HEK293 (cell line): Measurements from ENCODE around the gene SERPINB6.

Experiments
- KLF10 ChIP-seq: fragments of 450-650 bp; IDR thresholded peaks from 2 replicates; pipeline ENCODE4 v1.5.1; 2018; ENCODE audit warnings: missing biosample characterization, mild to moderate bottlenecking, missing genetic modification characterization
- ZBTB7A ChIP-seq: fragments of 450-650 bp; formaldehyde crosslinking; IDR thresholded peaks from 2 replicates; pipeline ENCODE4 v1.5.1; 2016; ENCODE audit warnings: low read depth, missing biosample characterization, missing genetic modification characterization
- ZNF10 ChIP-seq: fragments of 450-650 bp; formaldehyde crosslinking; IDR thresholded peaks from 2 replicates; pipeline ENCODE4 v1.5.1; 2017; ENCODE audit warnings: missing biosample characterization, missing genetic modification characterization
- ZNF114 ChIP-seq: fragments of 450-650 bp; formaldehyde crosslinking; IDR thresholded peaks from 2 replicates; pipeline ENCODE4 v1.5.0; 2017; ENCODE audit warnings: missing biosample characterization, missing genetic modification characterization
- ZNF174 ChIP-seq: fragments of 450-650 bp; formaldehyde crosslinking; IDR thresholded peaks from 2 replicates; pipeline ENCODE4 v1.5.0; 2017; ENCODE audit warnings: missing biosample characterization, mild to moderate bottlenecking, missing genetic modification characterization
- ZNF274 ChIP-seq, 2 experiments: fragments of 200-500 bp in 1 of 2; fragments of 450-650 bp in 1 of 2; sonication (Bioruptor generic) in 1 of 2; formaldehyde crosslinking in 1 of 2; IDR thresholded peaks; 2 replicates each; pipeline versions ENCODE4 v1.5.1 to v1.6.1; 2014 to 2016; ENCODE audit warnings: borderline replicate concordance in 1 of 2, inconsistent platforms in 1 of 2, low read length in 1 of 2, missing biosample characterization in 1 of 2, missing genetic modification characterization in 1 of 2
- ZNF398 ChIP-seq: fragments of 450-650 bp; formaldehyde crosslinking; IDR thresholded peaks from 2 replicates; pipeline ENCODE4 v1.5.1; 2017; ENCODE audit warnings: missing biosample characterization, missing genetic modification characterization
- ZNF561 ChIP-seq: fragments of 450-650 bp; IDR thresholded peaks from 2 replicates; pipeline ENCODE4 v1.5.1; 2018; ENCODE audit warnings: missing biosample characterization, missing genetic modification characterization, borderline replicate concordance
- ZNF580 ChIP-seq: fragments of 450-650 bp; formaldehyde crosslinking; IDR thresholded peaks from 2 replicates; pipeline ENCODE4 v1.5.1; 2016; ENCODE audit warnings: missing biosample characterization, missing genetic modification characterization
- ZNF629 ChIP-seq: fragments of 450-650 bp; formaldehyde crosslinking; IDR thresholded peaks from 2 replicates; pipeline ENCODE4 v1.5.1; 2017; ENCODE audit warnings: missing biosample characterization, missing genetic modification characterization
- ZNF777 ChIP-seq: fragments of 450-650 bp; formaldehyde crosslinking; IDR thresholded peaks from 2 replicates; pipeline ENCODE4 v1.5.1; 2017; ENCODE audit warnings: missing biosample characterization, missing genetic modification characterization, borderline replicate concordance
- ZNF785 ChIP-seq: fragments of 450-650 bp; formaldehyde crosslinking; IDR thresholded peaks from 2 replicates; pipeline ENCODE4 v1.5.1; 2016; ENCODE audit warnings: missing biosample characterization, missing genetic modification characterization
- ZSCAN23 ChIP-seq: fragments of 450-650 bp; formaldehyde crosslinking; IDR thresholded peaks from 2 replicates; pipeline ENCODE4 v1.5.1; 2016; ENCODE audit warnings: missing biosample characterization, missing genetic modification characterization
- ZXDB ChIP-seq: fragments of 450-650 bp; formaldehyde crosslinking; IDR thresholded peaks from 2 replicates; pipeline ENCODE4 v1.5.1; 2016; ENCODE audit warnings: missing biosample characterization, missing genetic modification characterization
- TF ChIP-seq, protein P1 (sequence below): fragments of 450-650 bp; formaldehyde crosslinking; IDR thresholded peaks from 2 replicates; pipeline ENCODE4 v1.5.1; 2016; ENCODE audit warnings: missing biosample characterization, missing genetic modification characterization
- TF ChIP-seq, protein P2 (sequence below): fragments of 450-650 bp; formaldehyde crosslinking; IDR thresholded peaks from 2 replicates; pipeline ENCODE4 v1.5.1; 2016; ENCODE audit warnings: missing biosample characterization, missing genetic modification characterization
- TF ChIP-seq, protein P3 (sequence below): fragments of 450-650 bp; formaldehyde crosslinking; IDR thresholded peaks from 2 replicates; pipeline ENCODE4 v1.5.1; 2016; ENCODE audit warnings: missing biosample characterization, missing genetic modification characterization
- TF ChIP-seq, protein P4 (sequence below): fragments of 450-650 bp; formaldehyde crosslinking; IDR thresholded peaks from 2 replicates; pipeline ENCODE4 v1.5.1; 2016; ENCODE audit warnings: missing biosample characterization, missing genetic modification characterization
- TF ChIP-seq, protein P5 (sequence below): fragments of 450-650 bp; formaldehyde crosslinking; IDR thresholded peaks from 2 replicates; pipeline ENCODE4 v1.5.1; 2016; ENCODE audit warnings: missing biosample characterization, missing genetic modification characterization
- TF ChIP-seq, protein P6 (sequence below): fragments of 450-650 bp; IDR thresholded peaks from 2 replicates; pipeline ENCODE4 v1.5.1; 2018; ENCODE audit warnings: missing biosample characterization, mild to moderate bottlenecking, missing genetic modification characterization

Gene SERPINB6

DNA sequence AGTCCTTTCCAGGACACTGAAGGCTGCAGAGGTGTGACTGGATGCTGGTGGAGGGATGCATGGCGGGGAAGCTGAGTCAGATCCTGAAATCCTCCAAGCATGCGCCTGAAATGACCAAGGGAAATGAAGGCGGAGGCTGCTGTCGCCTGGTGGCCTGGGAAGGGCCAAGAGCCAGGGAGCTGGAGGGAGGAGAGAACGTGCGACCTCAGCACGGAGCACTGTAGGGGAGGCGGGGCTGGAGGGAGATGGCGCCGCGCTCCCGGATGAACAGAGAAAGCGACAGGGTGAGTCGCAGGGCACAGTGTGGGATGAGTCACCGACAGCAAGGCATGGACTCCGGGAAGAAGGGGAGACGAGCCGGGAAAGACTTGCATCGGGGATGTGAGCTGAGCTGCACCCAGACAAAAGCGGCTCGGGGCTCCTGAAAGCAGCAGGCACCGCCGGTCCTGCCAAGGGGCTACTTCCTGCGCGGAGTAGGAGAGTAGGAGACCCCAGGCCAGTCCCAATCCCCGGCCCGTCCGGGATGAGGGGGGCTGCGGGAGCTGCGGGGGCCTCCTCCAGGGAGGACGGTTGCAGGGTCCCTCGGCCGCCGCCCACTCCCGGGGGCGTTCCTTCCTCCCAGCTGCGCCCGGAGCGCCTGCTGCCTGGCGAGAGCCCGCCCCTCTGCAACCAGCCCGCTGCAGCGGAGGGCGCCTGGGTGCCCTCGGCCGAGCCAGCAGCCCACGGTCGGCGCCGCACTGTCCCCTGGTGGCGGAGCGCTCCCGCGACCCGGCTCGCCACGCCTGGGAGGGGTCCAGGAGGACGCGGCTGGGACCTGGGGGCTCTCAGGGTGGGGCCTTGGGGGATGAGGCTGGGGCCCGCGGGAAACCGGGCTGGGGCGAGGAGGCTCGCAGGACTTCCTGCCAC is 17.3 kb upstream of the SERPINB6 start (continued):
- TF ChIP-seq, protein P1, sequence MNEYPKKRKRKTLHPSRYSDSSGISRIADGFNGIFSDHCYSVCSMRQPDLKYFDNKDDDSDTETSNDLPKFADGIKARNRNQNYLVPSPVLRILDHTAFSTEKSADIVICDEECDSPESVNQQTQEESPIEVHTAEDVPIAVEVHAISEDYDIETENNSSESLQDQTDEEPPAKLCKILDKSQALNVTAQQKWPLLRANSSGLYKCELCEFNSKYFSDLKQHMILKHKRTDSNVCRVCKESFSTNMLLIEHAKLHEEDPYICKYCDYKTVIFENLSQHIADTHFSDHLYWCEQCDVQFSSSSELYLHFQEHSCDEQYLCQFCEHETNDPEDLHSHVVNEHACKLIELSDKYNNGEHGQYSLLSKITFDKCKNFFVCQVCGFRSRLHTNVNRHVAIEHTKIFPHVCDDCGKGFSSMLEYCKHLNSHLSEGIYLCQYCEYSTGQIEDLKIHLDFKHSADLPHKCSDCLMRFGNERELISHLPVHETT (tag by site-specific recombination): peak; percentile 90
- TF ChIP-seq, protein P2, sequence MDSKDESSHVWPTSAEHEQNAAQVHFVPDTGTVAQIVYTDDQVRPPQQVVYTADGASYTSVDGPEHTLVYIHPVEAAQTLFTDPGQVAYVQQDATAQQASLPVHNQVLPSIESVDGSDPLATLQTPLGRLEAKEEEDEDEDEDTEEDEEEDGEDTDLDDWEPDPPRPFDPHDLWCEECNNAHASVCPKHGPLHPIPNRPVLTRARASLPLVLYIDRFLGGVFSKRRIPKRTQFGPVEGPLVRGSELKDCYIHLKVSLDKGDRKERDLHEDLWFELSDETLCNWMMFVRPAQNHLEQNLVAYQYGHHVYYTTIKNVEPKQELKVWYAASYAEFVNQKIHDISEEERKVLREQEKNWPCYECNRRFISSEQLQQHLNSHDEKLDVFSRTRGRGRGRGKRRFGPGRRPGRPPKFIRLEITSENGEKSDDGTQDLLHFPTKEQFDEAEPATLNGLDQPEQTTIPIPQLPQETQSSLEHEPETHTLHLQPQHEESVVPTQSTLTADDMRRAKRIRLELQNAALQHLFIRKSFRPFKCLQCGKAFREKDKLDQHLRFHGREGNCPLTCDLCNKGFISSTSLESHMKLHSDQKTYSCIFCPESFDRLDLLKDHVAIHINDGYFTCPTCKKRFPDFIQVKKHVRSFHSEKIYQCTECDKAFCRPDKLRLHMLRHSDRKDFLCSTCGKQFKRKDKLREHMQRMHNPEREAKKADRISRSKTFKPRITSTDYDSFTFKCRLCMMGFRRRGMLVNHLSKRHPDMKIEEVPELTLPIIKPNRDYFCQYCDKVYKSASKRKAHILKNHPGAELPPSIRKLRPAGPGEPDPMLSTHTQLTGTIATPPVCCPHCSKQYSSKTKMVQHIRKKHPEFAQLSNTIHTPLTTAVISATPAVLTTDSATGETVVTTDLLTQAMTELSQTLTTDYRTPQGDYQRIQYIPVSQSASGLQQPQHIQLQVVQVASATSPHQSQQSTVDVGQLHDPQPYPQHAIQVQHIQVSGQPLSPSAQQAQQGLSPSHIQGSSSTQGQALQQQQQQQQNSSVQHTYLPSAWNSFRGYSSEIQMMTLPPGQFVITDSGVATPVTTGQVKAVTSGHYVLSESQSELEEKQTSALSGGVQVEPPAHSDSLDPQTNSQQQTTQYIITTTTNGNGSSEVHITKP (tag by site-specific recombination): peak; percentile 96
- TF ChIP-seq ZNF398 (tag by site-specific recombination) (peak; percentile 67), ZNF561 (tag by site-specific recombination) (peak; percentile 91), ZNF274 (IDR thresholded peaks at IDR 0.05; ENCODE audit: low read length) (no peak), ZNF274 (tag by site-specific recombination; IDR thresholded peaks at IDR 0.05; ENCODE audit: borderline replicate concordance) (no peak), ZNF785 (tag by site-specific recombination) (no peak), ZNF629 (tag by site-specific recombination) (peak; percentile 88), ZNF777 (tag by site-specific recombination) (0 out of 2 replicates have a peak, but pooled peaks have one; percentile 14), ZXDB (tag by site-specific recombination) (peak; percentile 93), ZBTB7A (tag by site-specific recombination) (peak; percentile 78), ZNF580 (tag by site-specific recombination) (no peak), ZNF174 (tag by site-specific recombination) (no peak), ZNF10 (peak; percentile 11; the same call in 1 of the 2 replicates), ZNF114 (tag by site-specific recombination) (no peak), ZSCAN23 (tag by site-specific recombination) (peak; percentile 79), KLF10 (tag by site-specific recombination) (peak; percentile 91)
- TF ChIP-seq, protein P3, sequence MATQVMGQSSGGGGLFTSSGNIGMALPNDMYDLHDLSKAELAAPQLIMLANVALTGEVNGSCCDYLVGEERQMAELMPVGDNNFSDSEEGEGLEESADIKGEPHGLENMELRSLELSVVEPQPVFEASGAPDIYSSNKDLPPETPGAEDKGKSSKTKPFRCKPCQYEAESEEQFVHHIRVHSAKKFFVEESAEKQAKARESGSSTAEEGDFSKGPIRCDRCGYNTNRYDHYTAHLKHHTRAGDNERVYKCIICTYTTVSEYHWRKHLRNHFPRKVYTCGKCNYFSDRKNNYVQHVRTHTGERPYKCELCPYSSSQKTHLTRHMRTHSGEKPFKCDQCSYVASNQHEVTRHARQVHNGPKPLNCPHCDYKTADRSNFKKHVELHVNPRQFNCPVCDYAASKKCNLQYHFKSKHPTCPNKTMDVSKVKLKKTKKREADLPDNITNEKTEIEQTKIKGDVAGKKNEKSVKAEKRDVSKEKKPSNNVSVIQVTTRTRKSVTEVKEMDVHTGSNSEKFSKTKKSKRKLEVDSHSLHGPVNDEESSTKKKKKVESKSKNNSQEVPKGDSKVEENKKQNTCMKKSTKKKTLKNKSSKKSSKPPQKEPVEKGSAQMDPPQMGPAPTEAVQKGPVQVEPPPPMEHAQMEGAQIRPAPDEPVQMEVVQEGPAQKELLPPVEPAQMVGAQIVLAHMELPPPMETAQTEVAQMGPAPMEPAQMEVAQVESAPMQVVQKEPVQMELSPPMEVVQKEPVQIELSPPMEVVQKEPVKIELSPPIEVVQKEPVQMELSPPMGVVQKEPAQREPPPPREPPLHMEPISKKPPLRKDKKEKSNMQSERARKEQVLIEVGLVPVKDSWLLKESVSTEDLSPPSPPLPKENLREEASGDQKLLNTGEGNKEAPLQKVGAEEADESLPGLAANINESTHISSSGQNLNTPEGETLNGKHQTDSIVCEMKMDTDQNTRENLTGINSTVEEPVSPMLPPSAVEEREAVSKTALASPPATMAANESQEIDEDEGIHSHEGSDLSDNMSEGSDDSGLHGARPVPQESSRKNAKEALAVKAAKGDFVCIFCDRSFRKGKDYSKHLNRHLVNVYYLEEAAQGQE (tag by site-specific recombination): no peak
- TF ChIP-seq, protein P4, sequence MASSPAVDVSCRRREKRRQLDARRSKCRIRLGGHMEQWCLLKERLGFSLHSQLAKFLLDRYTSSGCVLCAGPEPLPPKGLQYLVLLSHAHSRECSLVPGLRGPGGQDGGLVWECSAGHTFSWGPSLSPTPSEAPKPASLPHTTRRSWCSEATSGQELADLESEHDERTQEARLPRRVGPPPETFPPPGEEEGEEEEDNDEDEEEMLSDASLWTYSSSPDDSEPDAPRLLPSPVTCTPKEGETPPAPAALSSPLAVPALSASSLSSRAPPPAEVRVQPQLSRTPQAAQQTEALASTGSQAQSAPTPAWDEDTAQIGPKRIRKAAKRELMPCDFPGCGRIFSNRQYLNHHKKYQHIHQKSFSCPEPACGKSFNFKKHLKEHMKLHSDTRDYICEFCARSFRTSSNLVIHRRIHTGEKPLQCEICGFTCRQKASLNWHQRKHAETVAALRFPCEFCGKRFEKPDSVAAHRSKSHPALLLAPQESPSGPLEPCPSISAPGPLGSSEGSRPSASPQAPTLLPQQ (tag by site-specific recombination): peak; percentile 48
- TF ChIP-seq, protein P5, sequence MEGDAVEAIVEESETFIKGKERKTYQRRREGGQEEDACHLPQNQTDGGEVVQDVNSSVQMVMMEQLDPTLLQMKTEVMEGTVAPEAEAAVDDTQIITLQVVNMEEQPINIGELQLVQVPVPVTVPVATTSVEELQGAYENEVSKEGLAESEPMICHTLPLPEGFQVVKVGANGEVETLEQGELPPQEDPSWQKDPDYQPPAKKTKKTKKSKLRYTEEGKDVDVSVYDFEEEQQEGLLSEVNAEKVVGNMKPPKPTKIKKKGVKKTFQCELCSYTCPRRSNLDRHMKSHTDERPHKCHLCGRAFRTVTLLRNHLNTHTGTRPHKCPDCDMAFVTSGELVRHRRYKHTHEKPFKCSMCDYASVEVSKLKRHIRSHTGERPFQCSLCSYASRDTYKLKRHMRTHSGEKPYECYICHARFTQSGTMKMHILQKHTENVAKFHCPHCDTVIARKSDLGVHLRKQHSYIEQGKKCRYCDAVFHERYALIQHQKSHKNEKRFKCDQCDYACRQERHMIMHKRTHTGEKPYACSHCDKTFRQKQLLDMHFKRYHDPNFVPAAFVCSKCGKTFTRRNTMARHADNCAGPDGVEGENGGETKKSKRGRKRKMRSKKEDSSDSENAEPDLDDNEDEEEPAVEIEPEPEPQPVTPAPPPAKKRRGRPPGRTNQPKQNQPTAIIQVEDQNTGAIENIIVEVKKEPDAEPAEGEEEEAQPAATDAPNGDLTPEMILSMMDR (tag by site-specific recombination): peak; percentile 77; the same call in 1 of the 2 replicates
- TF ChIP-seq, protein P6, sequence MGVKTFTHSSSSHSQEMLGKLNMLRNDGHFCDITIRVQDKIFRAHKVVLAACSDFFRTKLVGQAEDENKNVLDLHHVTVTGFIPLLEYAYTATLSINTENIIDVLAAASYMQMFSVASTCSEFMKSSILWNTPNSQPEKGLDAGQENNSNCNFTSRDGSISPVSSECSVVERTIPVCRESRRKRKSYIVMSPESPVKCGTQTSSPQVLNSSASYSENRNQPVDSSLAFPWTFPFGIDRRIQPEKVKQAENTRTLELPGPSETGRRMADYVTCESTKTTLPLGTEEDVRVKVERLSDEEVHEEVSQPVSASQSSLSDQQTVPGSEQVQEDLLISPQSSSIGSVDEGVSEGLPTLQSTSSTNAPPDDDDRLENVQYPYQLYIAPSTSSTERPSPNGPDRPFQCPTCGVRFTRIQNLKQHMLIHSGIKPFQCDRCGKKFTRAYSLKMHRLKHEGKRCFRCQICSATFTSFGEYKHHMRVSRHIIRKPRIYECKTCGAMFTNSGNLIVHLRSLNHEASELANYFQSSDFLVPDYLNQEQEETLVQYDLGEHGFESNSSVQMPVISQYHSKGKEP (tag by site-specific recombination): peak; percentile 92
